Amniotic epithelial cell (primary cell): Measurements from ENCODE around the gene MAPK4.
A peak's percentile ranks its signal among the peaks of the same experiment; 100 is the strongest.
"Not testable (repeated sequence)": the region's sequence is repeated elsewhere in the genome, so short reads cannot be mapped to it uniquely, and the experiment has no call there.

Experiments used
- DNase-seq: peaks from one replicate; pipeline ENCODE4 v3.0.0-alpha.2; 2010; ENCODE audit warnings: low read depth

Gene MAPK4

GRCh38 chr18:50578030-50578429 lies 18.1 kb downstream of the MAPK4 start:
- no peak for DNase-seq

DNA sequence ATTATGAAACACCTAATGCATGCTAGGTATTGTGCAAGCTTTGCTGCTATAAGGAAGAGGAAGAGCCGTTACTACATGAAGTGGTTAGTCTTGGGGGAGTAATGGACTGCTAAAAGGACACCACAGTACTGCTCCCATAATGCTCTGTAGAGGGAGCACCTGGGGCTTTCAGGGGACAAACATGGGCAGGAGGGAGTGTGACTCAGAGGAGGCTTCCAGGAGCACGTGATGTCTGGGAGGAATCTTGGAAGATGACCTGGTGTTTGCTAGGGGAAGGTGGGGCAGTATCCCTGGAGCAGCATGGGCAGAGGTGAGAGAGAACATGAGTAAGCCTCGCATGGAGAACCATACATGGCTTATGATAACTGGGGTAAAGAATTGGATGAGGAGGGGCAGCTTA lies 18.8 kb downstream of the MAPK4 start:
- no peak for DNase-seq

DNA sequence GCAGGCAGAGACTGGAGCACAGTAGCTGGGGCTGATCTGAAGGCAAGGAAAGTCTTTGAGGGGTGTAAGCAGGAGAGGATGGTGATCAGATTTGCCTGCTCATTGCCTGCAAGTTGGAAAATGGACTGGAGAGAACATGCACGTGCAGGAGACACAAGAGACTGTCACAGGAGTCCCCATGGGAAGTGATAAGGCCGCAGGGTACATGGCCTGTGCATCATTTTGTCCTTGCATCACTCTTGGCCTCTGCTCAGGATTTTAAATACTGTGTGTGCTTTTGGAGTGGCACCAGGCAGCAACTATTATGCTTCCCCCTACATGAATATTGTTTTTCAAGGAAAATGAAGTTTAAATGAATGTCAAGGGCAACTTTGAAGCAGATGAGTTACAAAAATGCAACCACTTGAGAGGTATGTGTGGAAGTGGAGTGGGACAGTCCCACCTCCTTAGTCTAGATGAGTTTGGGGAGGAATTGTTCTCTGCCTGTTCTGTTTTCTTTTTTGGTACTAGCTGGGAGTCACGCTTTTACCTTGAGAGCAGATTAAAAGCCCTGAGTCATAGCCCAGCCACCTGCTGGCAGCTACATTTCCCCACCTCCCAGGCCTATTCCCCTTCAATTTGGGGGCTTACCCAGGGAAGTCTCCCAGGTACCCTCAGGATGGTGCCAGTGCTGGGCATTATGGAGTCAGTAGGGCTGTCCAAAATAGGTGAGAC lies 19.3 kb downstream of the MAPK4 start:
- no peak for DNase-seq

- no peak for DNase-seq
These were observed 21.6 kb downstream of the MAPK4 start for GRCh38 chr18:50581517-50581916.

- DNase-seq: no peak
These were observed 22.6 kb downstream of the MAPK4 start for GRCh38 chr18:50582500-50582899.

- no peak for DNase-seq
These were observed 26.8 kb downstream of the MAPK4 start for GRCh38 chr18:50586710-50587109.

GRCh38 chr18:50590593-50590992 lies 30.7 kb downstream of the MAPK4 start:
- no peak for DNase-seq

- no peak for DNase-seq
These were observed 34.1 kb downstream of the MAPK4 start for GRCh38 chr18:50594012-50594411.

- peak; percentile 2 for DNase-seq
These were observed 35.1 kb downstream of the MAPK4 start for GRCh38 chr18:50594942-50595341.

DNA sequence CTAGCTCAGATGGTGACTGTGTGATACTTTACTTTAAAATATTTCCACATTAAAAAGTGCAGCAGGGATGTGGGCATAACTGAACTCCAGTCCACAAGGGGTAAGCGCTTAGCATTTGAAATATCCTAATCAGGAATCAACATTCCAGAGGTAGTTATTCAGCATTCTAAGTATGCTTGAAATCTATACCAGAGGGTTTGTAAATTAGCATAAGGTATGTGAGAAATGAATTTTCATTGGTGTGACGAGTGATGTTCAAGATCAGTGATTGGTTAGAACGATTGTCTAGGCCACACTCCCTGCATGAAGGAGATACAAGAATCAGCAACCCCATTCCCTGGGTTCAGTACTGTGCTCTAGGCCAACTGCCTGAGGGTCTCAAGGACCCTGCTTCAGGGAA lies 42.6 kb downstream of the MAPK4 start:
- peak; percentile 3 for DNase-seq

GRCh38 chr18:50606609-50607008 lies 46.7 kb downstream of the MAPK4 start:
- no peak for DNase-seq

- no peak for DNase-seq
These were observed 47.6 kb downstream of the MAPK4 start for GRCh38 chr18:50607378-50607926.

GRCh38 chr18:50609171-50609570 lies 49.3 kb downstream of the MAPK4 start:
- not testable (repeated sequence) for DNase-seq

DNA sequence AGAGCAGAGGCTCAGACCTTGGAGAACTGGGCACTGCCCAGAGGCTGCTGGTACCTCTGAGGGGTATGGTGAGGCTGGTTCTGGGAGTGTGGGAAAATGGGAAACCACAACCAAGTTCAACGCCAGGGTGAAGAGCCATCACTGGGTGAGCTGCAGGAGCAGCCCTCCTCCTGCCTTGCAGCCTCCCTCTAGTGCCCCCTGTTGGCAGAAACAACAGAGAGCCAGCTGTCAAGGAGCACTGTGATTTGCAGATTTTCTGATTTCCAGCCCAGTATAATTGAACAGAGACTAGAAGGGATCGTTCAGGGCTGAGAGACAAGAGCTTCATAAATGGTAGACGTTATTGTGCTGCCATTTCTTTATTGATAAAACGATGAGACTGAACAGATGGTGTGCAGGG lies 50.5 kb downstream of the MAPK4 start:
- DNase-seq: no peak

GRCh38 chr18:50611529-50611941 lies 51.6 kb downstream of the MAPK4 start:
- DNase-seq: peak; percentile 5

GRCh38 chr18:50614838-50615237 lies 55.0 kb downstream of the MAPK4 start:
- peak; percentile 75 for DNase-seq

- no peak for DNase-seq
These were observed 56.7 kb downstream of the MAPK4 start for GRCh38 chr18:50616484-50617048.

DNA sequence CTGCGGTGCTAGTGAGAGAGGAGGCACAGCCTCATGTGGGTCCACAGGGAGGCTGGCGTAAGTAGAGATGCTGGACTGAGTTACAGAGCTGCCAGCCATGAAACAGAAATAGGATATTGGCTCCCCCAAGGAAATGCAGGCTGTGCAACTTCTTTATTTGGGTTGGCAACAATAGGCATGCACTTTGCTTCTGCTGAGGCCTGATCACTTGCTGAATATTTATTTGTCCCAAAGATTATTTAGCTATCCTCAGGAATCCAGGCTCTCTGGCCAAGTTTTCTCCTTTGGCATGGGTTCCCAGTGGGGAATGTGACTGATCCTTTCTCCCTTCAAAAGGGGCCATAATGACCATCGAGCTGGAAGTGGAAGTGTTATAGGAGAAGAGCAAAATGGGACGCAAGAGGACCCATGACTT lies 60.0 kb downstream of the MAPK4 start:
- no peak for DNase-seq

DNA sequence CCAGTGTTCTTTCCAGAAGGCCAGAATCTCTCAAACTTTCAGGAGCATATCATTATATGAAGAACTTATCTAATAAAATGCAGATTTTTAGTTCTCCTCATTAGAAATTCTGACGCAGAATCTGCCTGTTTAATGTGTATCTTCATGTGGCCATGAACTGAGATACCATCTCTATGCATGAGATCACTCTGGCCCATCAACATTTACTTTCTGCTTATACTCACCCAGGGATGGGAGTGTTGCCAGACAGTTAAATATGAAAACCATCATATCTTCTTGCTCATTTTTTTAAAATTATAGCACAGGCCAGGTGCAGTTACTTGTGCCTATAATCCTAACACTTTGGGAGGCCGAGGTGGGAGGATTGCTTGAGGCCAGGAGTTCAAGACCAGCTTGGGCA lies 60.4 kb downstream of the MAPK4 start:
- no peak for DNase-seq

DNA sequence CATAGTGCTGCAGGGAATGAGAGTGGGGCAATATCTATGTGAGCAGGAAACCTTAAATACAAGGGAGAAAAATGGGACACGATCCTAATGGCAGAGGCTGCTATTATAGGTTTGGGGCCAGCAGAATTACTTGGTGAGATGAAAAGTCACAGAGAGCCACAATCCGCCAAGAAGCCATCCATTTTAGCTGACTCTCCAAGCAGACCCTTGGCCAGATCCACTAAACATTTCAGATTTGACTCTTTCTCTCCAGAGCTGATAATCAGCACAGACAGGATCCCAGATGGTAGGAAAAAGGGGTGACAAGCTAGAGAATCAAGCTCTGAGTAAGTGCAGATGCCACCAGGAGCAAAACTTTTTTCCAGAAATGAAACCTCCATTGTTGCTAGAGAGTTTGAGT lies 61.5 kb downstream of the MAPK4 start:
- no peak for DNase-seq

- DNase-seq: no peak
These were observed 62.4 kb downstream of the MAPK4 start for GRCh38 chr18:50622320-50622719.

GRCh38 chr18:50622865-50623393 lies 63.0 kb downstream of the MAPK4 start:
- DNase-seq: no peak

GRCh38 chr18:50623694-50624352 lies 63.9 kb downstream of the MAPK4 start:
- DNase-seq: no peak
